GM12892 (cell line): ENCODE measurements around the gene ENAH.
"Not testable (repeated sequence)": the region's sequence is repeated elsewhere in the genome, so short reads cannot be mapped to it uniquely, and the experiment has no call there.

Experiments used
- DNase-seq: peaks from one replicate; pipeline ENCODE4 v3.0.0; 2011; ENCODE audit not compliant: insufficient read length
- FAIRE-seq: peaks from 2 replicates; lab custom pipeline; 2011; peaks lifted over from hg19 to GRCh38; lab: Jason Lieb, UNC
- POLR2A ChIP-seq: IDR thresholded peaks from 2 replicates; pipeline ENCODE4 v1.6.1; 2011; ENCODE audit warnings: low read depth, low read length, control low read depth
- POLR2AphosphoS5 ChIP-seq: IDR thresholded peaks from 2 replicates; pipeline ENCODE4 v1.6.1; 2011; ENCODE audit warnings: low read depth, low read length, control low read depth
- TAF1 ChIP-seq: IDR thresholded peaks from 2 replicates; pipeline ENCODE4 v1.6.1; 2011; ENCODE audit warnings: low read depth, mild to moderate bottlenecking, control low read depth, low read length, borderline replicate concordance

The ENAH gene

GRCh38 chr1:225631021-225631663 lies 21.8 kb downstream of the ENAH start:
- DNase-seq (no peak), FAIRE-seq (no peak)
- no peak for TF ChIP-seq POLR2AphosphoS5
- no peak for TF ChIP-seq TAF1
- no peak for TF ChIP-seq POLR2A

GRCh38 chr1:225629483-225629882 lies 23.4 kb downstream of the ENAH start:
- no peak for FAIRE-seq
- no peak for DNase-seq
- TF ChIP-seq POLR2AphosphoS5 (no peak), TAF1 (no peak), POLR2A (no peak)

- DNase-seq, FAIRE-seq: not testable (repeated sequence)
Observed at GRCh38 chr1:225628794-225629193, 24.1 kb downstream of the ENAH start.

- FAIRE-seq (no peak), DNase-seq (no peak)
- TF ChIP-seq POLR2AphosphoS5 (no peak), TAF1 (no peak), POLR2A (no peak)
Observed at GRCh38 chr1:225627304-225627947, 25.5 kb downstream of the ENAH start.

- FAIRE-seq (no peak), DNase-seq (no peak)
- no peak for TF ChIP-seq POLR2A
Observed at GRCh38 chr1:225626698-225627097, 26.2 kb downstream of the ENAH start.

GRCh38 chr1:225617956-225618355 lies 35.0 kb downstream of the ENAH start:
- no peak for TF ChIP-seq POLR2AphosphoS5
- no peak for TF ChIP-seq TAF1
- TF ChIP-seq POLR2A = no peak
- FAIRE-seq = no peak
- no peak for DNase-seq

- no peak for TF ChIP-seq POLR2A
- no peak for TF ChIP-seq POLR2AphosphoS5
- DNase-seq (no peak), FAIRE-seq (no peak)
Observed at GRCh38 chr1:225617479-225617878, 35.4 kb downstream of the ENAH start.

GRCh38 chr1:225615403-225615790 lies 37.5 kb downstream of the ENAH start:
- FAIRE-seq = not testable (repeated sequence)

GRCh38 chr1:225613006-225613405 lies 39.9 kb downstream of the ENAH start:
- FAIRE-seq (no peak), DNase-seq (no peak)
- TF ChIP-seq POLR2AphosphoS5 = no peak
- no peak for TF ChIP-seq TAF1
- TF ChIP-seq POLR2A = no peak

More at GRCh38 chr1:225615403-225615790, 37.5 kb downstream of the ENAH start:
- not testable (repeated sequence) for DNase-seq

- FAIRE-seq = no peak
- no peak for DNase-seq
- no peak for TF ChIP-seq POLR2AphosphoS5
- TF ChIP-seq TAF1 = no peak
- no peak for TF ChIP-seq POLR2A
Observed at GRCh38 chr1:225612287-225612686, 40.6 kb downstream of the ENAH start.

- FAIRE-seq (no peak), DNase-seq (no peak)
- TF ChIP-seq POLR2AphosphoS5 (no peak), POLR2A (no peak), TAF1 (no peak)
Observed at GRCh38 chr1:225611537-225612223, 41.2 kb downstream of the ENAH start.

- no peak for FAIRE-seq
- no peak for DNase-seq
- TF ChIP-seq POLR2AphosphoS5 (no peak), TAF1 (no peak), POLR2A (no peak)
Observed at GRCh38 chr1:225610539-225610938, 42.4 kb downstream of the ENAH start.
